IgD-negative memory B cell (primary cell): ENCODE results near the gene BMP5. TPM values are rescaled to one million over a fixed set of nuclear protein-coding genes. Genes with fewer than 3 reads are reported as not detected.

ENCODE experiments used
- H3K27ac Mint-ChIP-seq, 3 donors: one replicate each; pipeline ENCODE4 v1.8.0; 2020 to 2022; ENCODE audit warnings: mild to moderate bottlenecking in 3 of 3, mixed read lengths in 3 of 3, moderate library complexity in 1 of 3
- H3K27me3 Mint-ChIP-seq: one replicate; pipeline ENCODE4 v1.8.0; 2021; ENCODE audit warnings: mixed read lengths
- H3K36me3 Mint-ChIP-seq: one replicate; pipeline ENCODE4 v1.8.0; 2020; ENCODE audit warnings: mild to moderate bottlenecking, mixed read lengths
- H3K4me1 Mint-ChIP-seq, 3 donors: one replicate each; pipeline ENCODE4 v1.8.0; 2020 to 2022; ENCODE audit warnings: mixed read lengths in 3 of 3, mild to moderate bottlenecking in 1 of 3
- H3K4me3 Mint-ChIP-seq, 4 donors: one replicate each; pipeline ENCODE4 v1.8.0; 2020 to 2022; ENCODE audit warnings: mild to moderate bottlenecking in 4 of 4, mixed read lengths in 4 of 4, moderate library complexity in 3 of 4
- H3K9me3 Mint-ChIP-seq, 3 donors: one replicate each; pipeline ENCODE4 v1.8.0; 2020 to 2021; ENCODE audit warnings: mixed read lengths in 3 of 3, mild to moderate bottlenecking in 1 of 3
- polyA plus RNA-seq: library from polyadenylated mRNA; unstranded; fragments of 300-500 nt; fragmentation: Illumina TruSeq; gene quantifications from one replicate; pipeline ENCODE4 v1.2.3, GENCODE V29; 2021

The BMP5 gene
- polyA plus RNA-seq, 1 donor from 2014 or later: not detected

GRCh38 chr6:55748880-55749279 lies 126.5 kb downstream of the BMP5 start:
- H3K27ac Mint-ChIP-seq: no peak overlapping the region
- H3K27me3 Mint-ChIP-seq: no peaks in the 10 kb centered on the region
- H3K4me1 Mint-ChIP-seq: no peaks in the 10 kb centered on the region

GRCh38 chr6:55746473-55746872 lies 128.9 kb downstream of the BMP5 start:
- Mint-ChIP-seq H3K27me3 (no peaks in the 10 kb centered on the region), H3K9me3 (peaks cover 2 to 12% (median 6%) of the 10 kb centered on the region in 3 donors), H3K36me3 (no peaks in the 10 kb centered on the region), H3K4me3 (no peak overlapping the region), H3K4me1 (no peaks in the 10 kb centered on the region), H3K27ac (no peak overlapping the region)

More at GRCh38 chr6:55748880-55749279, 126.5 kb downstream of the BMP5 start:
- no peak overlapping the region for H3K4me3 Mint-ChIP-seq
- no peaks in the 10 kb centered on the region for H3K36me3 Mint-ChIP-seq
- H3K9me3 Mint-ChIP-seq: peaks cover 2 to 9% (median 6%) of the 10 kb centered on the region in 3 donors

- H3K4me3 Mint-ChIP-seq: no peak overlapping the region
- H3K27ac Mint-ChIP-seq: no peak overlapping the region
- H3K4me1 Mint-ChIP-seq: no peaks in the 10 kb centered on the region
- no peaks in the 10 kb centered on the region for H3K36me3 Mint-ChIP-seq
- peaks cover 0 to 5% (median 3%) of the 10 kb centered on the region in 3 donors for H3K9me3 Mint-ChIP-seq
- H3K27me3 Mint-ChIP-seq: no peaks in the 10 kb centered on the region
Observed at GRCh38 chr6:55734256-55734655, 141.1 kb downstream of the BMP5 start.

GRCh38 chr6:55729665-55730064 lies 145.7 kb downstream of the BMP5 start:
- H3K9me3 Mint-ChIP-seq: peaks cover 2 to 8% (median 2%) of the 10 kb centered on the region in 3 donors
- H3K27me3 Mint-ChIP-seq: no peaks in the 10 kb centered on the region
- H3K4me1 Mint-ChIP-seq: no peaks in the 10 kb centered on the region
- H3K27ac Mint-ChIP-seq: no peak overlapping the region
- H3K36me3 Mint-ChIP-seq: no peaks in the 10 kb centered on the region
- no peak overlapping the region for H3K4me3 Mint-ChIP-seq

GRCh38 chr6:55726144-55726543 lies 149.2 kb downstream of the BMP5 start:
- Mint-ChIP-seq H3K27me3 (no peaks in the 10 kb centered on the region), H3K36me3 (no peaks in the 10 kb centered on the region), H3K4me3 (no peak overlapping the region), H3K4me1 (no peaks in the 10 kb centered on the region), H3K9me3 (peaks cover 2 to 8% (median 2%) of the 10 kb centered on the region in 3 donors), H3K27ac (no peak overlapping the region)

- Mint-ChIP-seq H3K27me3 (no peaks in the 10 kb centered on the region), H3K36me3 (no peaks in the 10 kb centered on the region), H3K4me1 (no peaks in the 10 kb centered on the region), H3K9me3 (peaks cover 1 to 12% (median 2%) of the 10 kb centered on the region in 3 donors), H3K4me3 (no peak overlapping the region), H3K27ac (no peak overlapping the region)
Observed at GRCh38 chr6:55714831-55715230, 160.6 kb downstream of the BMP5 start.

GRCh38 chr6:55713436-55713835 lies 162.0 kb downstream of the BMP5 start:
- H3K36me3 Mint-ChIP-seq: no peaks in the 10 kb centered on the region
- no peak overlapping the region for H3K27ac Mint-ChIP-seq
- H3K27me3 Mint-ChIP-seq: no peaks in the 10 kb centered on the region
- H3K9me3 Mint-ChIP-seq: peaks cover 2 to 11% (median 4%) of the 10 kb centered on the region in 3 donors
- no peak overlapping the region for H3K4me3 Mint-ChIP-seq
- H3K4me1 Mint-ChIP-seq: no peaks in the 10 kb centered on the region

- no peaks in the 10 kb centered on the region for H3K27me3 Mint-ChIP-seq
- no peak overlapping the region for H3K27ac Mint-ChIP-seq
- no peak overlapping the region for H3K4me3 Mint-ChIP-seq
- H3K4me1 Mint-ChIP-seq: no peaks in the 10 kb centered on the region
- H3K9me3 Mint-ChIP-seq: peaks cover 2 to 9% (median 4%) of the 10 kb centered on the region in 3 donors
- no peaks in the 10 kb centered on the region for H3K36me3 Mint-ChIP-seq
Observed at GRCh38 chr6:55708711-55709110, 166.7 kb downstream of the BMP5 start.

DNA sequence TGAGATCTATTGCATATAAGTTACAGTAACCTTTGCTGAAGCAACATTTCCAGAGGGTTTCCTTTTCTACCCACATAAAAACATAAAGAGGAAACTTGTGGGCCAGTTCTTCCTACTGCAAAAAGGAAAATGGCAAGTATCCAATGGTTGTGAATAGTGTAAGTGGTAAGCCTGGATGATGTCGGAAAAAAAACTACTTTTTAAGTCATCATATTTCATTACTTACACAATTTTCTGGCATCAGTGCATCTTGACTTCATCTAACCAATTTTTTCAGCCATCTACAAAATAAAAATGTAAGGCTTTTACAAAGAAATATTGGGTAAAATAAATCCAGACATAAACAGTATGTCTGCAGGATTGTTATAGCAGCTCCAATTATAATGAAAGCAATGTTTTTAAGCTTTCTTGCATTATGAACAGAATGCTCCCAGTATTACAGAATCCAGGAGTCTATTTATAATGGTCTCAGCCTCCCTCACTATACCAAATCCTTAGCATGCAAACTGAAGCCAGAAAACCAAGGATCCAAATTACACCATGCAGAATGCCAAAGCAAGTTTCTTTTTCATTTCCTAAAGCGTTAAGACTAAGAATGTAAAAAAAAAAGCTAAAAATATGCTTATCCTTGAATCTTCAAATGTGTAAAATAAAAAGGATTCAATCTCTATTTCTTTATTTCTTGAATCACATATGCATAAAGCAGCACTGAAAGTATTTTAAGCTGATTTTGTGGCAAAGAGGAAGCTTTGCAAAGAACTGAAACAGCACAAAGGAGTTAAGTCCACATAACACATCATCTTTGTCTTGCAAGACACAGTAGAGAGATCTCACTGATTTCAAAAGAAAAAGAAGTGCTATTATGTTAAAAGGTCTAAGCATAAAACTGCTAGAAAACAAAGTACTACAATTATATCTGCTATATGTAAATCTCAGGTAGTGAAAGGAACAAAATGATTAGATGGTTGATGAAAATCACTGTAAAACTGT lies 169.6 kb downstream of the BMP5 start:
- Mint-ChIP-seq H3K4me1 (no peaks in the 10 kb centered on the region), H3K27ac (no peak overlapping the region), H3K9me3 (peaks cover 2 to 12% (median 4%) of the 10 kb centered on the region in 3 donors), H3K27me3 (no peaks in the 10 kb centered on the region), H3K36me3 (no peaks in the 10 kb centered on the region), H3K4me3 (no peak overlapping the region)

DNA sequence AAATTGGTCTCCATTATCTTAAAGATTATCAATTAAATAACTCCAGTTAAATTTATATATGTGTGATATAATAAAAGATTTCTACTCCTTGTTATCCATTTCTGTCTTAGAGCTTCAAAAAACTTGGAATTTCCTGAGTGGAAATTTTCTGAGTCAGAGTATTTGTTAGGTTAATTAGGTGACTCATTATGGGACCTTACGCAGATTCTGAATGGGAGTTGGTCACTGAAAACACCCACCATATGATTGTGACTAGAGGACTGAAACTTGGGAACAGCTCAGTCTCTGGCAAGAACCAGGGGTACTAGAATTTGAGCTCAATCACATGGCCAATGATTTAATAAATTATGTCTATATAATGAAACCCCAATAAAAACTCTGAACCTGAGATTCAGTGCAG lies 171.0 kb downstream of the BMP5 start:
- no peak overlapping the region for H3K4me3 Mint-ChIP-seq
- no peak overlapping the region for H3K27ac Mint-ChIP-seq
- H3K36me3 Mint-ChIP-seq: no peaks in the 10 kb centered on the region
- no peaks in the 10 kb centered on the region for H3K4me1 Mint-ChIP-seq
- H3K27me3 Mint-ChIP-seq: no peaks in the 10 kb centered on the region
- peaks cover 4 to 16% (median 4%) of the 10 kb centered on the region in 3 donors for H3K9me3 Mint-ChIP-seq
